ENCODE data around the gene FMNL2.
A peak's percentile ranks its signal among the peaks of the same experiment; 100 is the strongest.

FMNL2 gene

GRCh38 chr2:152339556-152340286 lies 4.7 kb downstream of the FMNL2 start:
- DNase-seq (ENCODE audit: low read depth, low spot score), result no peak

- DNase-seq (ENCODE audit: low read depth, low spot score), result no peak
These were observed 7.5 kb downstream of the FMNL2 start for GRCh38 chr2:152342259-152343046.

DNA sequence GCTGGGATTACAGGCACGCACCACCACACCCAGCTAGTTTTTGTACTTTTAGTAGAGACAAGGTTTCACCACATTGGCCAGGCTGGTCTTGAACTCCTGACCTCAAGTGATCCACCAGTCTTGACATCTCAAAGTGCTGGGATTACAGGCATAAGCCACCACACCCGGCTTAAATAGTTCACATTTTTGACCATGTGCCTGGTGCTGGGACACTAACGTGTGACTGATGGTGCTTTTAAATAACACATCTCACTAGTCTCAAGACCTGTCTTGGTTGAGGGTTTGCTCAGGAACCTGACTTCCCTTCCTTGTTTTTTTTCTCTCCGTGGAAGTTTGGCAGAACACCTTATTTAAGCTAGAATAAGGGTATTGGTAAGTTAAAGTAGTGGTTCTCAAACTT lies 8.5 kb downstream of the FMNL2 start:
- no peak for DNase-seq (ENCODE audit: low read depth, low spot score)

DNA sequence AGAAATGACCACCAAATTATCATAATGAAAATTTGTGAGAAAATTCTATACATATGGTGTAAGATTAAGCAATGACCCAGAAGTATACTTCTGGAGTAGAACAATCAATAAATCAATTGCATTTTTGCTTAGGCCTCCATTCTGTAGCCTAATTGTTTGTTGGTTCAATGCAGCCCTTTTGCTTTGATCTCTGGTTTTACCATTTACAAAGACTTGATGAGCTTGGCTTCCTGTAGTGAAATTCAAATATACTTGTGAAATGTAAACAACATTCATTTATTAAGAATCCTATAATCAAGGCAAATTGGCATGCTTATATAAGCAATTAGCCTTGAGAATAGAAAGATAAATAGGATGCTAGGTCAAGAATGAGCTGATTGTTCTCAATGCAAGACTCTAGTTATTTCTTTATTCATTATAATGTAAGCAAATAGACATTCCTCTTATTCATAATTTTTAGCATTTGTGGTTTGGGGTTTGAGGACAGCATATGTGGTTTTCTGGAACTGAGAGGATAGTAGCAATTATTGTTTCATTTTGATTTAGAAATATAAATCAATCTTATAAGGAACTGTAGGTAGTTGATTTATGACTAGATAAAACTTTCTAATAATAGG lies 9.7 kb downstream of the FMNL2 start:
- DNase-seq (ENCODE audit: low read depth, low spot score), result no peak

GRCh38 chr2:152347076-152347475 lies 12.1 kb downstream of the FMNL2 start:
- DNase-seq (ENCODE audit: low read depth, low spot score), result no peak

- no peak for DNase-seq (ENCODE audit: low read depth, low spot score)
These were observed 13.4 kb downstream of the FMNL2 start for GRCh38 chr2:152348388-152348787.

DNA sequence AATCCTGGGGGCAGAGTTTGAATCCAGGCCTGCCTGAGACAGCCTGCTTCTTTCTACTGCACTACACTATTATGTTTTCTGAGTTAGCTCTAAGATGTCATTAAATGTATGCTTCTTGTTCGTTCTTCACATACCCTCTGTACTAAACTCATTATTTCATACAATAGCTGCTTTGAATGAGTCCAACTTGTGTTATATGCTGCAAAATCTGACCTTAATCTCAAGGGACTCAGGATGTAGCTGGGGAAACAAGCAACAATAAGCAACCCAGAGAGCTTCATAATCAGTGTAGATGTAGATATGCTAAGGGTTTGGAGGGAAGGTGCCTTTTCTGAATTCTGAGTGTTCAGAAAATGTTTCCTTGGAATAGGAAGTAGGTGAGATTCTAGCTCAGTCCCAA lies 14.4 kb downstream of the FMNL2 start:
- DNase-seq (ENCODE audit: low read depth, low spot score), result no peak

- no peak for DNase-seq (ENCODE audit: low read depth, low spot score)
These were observed 15.2 kb downstream of the FMNL2 start for GRCh38 chr2:152350155-152350679.

- no peak for DNase-seq (ENCODE audit: low read depth, low spot score)
These were observed 17.6 kb downstream of the FMNL2 start for GRCh38 chr2:152352616-152353015.

GRCh38 chr2:152353364-152353763 lies 18.4 kb downstream of the FMNL2 start:
- no peak for DNase-seq (ENCODE audit: low read depth, low spot score)

DNA sequence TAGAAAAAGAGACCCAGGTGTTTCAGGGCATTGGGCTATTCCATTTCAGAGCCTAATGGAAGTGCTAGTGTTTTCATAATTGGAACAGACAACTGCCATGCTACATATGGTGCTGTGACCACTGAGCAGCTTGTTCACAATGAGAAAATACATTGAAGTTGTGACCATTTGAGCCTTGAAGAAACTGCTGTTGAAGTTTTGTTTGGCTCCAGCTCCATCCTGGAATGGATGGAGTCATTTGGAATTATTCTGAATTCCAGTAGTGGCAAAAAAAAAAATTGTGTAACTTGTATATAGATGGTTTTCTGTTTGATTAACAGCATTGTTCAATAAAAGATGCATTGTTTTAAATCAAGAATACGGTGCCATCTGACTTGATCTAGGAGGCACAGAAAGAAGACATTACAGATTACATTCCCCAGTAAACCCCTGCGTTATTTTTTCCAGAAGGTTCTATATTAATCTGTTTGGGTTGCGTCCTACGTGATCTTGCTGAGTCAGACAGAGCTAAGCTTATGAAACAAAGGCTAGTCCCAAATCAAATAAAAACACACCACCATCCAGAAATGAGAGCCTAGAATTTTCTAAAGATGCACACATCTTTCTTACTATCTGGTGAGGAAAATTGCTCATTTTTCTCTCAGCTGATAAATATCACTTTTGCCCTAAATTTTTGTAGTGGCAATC lies 19.2 kb downstream of the FMNL2 start:
- no peak for DNase-seq (ENCODE audit: low read depth, low spot score)

- no peak for DNase-seq (ENCODE audit: low read depth, low spot score)
These were observed 19.9 kb downstream of the FMNL2 start for GRCh38 chr2:152354909-152355308.

DNA sequence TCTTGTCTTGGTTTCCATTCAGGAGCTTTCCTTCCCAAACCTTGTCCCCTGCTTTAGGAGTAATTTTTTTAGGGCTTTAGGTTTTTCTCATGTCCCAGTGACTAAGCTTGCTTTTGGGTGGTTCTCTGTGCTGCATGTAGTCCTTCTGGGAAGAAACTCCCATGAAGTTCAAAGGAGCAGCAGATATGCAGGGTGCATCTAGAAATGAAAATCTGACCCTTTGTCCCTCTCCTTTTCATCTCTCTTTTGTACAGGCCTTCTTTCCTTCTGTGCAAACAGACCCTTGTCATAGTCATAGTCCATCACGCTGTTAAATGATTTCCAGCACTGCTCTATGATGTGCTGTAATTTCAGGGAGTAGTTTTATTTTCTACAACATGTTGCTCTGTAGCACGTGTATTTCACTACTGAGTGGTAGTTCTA lies 20.4 kb downstream of the FMNL2 start:
- DNase-seq (ENCODE audit: low read depth, low spot score), result no peak

DNA sequence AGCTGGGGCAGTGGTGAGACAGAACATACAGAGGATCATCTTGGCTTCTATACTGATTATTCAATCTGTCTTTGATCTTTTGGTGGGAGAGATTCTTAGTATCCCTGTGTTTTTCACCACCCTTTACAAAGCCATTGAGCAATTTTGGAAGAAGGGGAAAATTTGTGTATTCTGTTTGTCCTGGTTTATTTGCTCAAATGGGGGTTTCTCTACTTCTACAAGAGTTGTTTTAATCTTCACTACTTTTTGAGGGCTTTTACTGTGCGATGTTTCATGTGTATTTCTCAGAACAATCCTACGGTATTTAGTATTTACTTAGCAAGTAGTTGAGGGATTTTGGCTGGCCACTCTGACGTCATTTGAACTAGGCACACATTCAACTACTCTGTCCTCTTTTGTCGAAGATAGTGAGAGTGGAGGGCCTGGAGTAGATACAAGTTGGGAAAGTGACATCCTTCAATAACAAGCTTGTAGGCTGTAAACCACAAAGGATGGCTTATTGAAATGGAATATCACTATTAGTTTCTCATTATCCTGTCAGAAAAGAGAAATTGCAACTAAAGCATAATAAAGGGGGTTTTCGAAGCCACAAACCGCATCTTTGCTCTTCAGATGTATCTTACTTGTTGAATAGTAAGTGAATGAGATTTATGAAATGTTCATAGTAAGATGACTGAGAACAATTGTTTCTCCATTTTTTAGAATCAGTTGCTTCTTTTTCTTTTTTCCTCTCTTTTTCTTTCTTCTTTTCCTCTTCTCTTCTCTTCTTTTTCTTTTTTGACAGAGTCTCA lies 24.8 kb downstream of the FMNL2 start:
- DNase-seq (ENCODE audit: low read depth, low spot score), result no peak

DNA sequence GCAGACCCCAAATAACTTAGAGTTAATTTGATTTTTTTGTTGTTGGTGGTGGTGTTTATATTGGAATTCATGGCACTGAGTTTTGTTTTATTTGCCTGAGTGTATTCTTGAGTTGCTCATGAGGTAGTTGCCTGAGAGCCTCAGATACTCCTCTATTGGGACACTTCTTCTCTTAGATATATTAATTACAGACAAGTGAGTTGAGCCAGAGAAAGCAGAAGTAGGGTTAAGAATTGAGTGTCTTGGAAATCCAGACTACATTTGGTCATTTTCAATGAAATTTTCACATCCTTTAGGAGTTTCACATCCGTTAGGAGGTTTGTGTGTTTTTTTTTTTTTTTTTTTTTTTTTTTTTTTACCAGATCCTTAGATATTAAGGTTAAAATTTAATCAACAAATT lies 29.0 kb downstream of the FMNL2 start:
- DNase-seq (ENCODE audit: low read depth, low spot score), result no peak

DNA sequence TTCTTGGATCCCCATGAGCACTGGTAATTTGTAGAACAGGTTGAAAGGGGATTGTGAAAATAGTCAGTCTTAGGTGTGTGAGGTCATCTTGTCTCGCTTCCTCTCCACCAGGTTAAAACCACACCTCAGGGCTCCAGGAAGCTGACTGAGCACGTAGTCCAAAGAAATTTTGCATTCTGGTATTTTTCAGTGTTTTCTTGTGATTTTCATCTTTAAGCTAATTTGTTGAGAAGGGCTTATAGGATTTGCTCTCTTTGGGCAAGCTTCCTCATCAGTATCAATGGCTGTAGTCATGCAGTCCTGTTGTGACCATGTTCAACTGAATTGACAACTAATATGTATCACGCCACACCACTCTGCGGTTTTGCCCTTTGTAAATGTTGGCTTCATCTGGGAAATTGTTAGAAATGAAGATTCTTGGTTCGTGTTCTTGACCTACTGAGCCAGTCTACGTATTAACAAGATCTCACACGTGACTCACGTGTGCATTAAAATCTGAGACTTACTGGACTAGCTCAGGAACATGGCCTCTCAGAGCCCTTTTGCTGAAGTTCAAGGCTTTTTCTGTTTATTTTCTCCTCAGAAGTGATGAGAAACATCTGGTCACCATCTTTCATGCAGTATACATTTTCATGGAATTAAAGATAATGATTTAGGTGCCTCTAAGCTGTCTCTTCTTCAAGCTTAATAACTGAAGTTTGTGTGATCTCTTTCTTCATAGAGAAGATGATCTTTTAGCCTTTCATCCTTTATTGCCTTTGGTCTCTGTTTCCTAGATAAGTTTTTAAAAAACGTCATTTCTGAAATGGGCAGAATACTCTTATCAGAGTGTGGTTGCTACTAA lies 32.8 kb downstream of the FMNL2 start:
- no peak for DNase-seq (ENCODE audit: low read depth, low spot score)

DNA sequence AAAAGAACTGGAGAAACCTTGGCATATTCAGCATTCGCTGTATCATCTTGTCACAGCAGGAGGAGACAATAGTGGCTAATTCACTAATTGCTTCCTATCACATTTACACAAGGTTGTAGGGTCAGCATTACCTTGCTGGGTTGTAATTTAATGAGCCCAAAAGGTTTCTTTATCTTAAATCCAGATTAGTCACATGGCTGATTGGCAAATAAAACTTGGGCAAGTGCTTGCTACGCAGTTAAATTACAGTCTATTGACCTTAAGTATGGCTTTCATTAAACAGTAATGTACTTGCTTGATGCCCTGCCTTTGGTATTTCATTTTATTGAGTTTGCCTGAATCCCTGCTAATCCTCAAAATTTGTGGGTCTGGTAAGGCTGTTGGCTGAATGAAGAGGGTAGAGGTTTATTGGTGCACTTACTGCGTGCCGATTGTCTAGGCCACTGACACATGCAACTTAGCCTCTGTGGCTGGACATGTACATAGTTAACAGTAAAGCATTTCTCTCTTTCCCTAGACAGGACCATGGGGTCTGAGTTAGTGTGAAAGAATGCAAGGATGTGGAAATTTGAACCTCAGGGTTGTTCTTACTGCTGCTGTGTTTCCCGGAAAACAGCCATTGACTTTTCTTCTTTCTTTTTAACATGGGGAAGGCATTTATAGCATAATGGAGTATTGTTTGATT lies 34.3 kb downstream of the FMNL2 start:
- peak; percentile 54 for DNase-seq (ENCODE audit: low read depth, low spot score)

- no peak for DNase-seq (ENCODE audit: low read depth, low spot score)
These were observed 35.8 kb downstream of the FMNL2 start for GRCh38 chr2:152370783-152371182.

- no peak for DNase-seq (ENCODE audit: low read depth, low spot score)
These were observed 37.5 kb downstream of the FMNL2 start for GRCh38 chr2:152372438-152372984.
